ENCODE measurements around the gene ZBTB26. TPM values are rescaled to one million over a fixed set of nuclear protein-coding genes. Genes with fewer than 3 reads are reported as not detected.

The ZBTB26 gene
- total RNA-seq, 1 experiment from 2014 or later, result 7.8 TPM

DNA sequence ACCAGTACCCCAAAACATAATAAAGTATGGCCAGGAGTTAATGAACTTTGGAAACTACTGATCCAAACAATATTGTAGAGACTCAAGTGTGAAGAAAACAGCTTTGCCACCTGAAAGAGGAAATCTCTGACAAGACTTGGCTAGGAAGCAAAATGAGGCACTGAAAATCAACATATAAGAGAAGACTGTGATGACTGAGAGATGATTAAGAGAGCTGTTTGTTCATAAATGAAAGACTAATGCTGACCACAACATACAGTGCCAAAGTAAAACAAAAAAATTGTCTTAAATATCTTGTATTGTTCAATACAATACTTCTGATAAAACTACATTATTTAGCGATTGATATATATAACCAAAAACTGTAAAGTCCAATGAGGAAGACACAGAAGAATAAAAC is 33.3 kb downstream of the ZBTB26 start:
- TF ChIP-seq ZNF121 (CRISPR knock-in tag; IDR thresholded peaks at IDR 0.05), result no peak
- TF ChIP-seq, protein P1, sequence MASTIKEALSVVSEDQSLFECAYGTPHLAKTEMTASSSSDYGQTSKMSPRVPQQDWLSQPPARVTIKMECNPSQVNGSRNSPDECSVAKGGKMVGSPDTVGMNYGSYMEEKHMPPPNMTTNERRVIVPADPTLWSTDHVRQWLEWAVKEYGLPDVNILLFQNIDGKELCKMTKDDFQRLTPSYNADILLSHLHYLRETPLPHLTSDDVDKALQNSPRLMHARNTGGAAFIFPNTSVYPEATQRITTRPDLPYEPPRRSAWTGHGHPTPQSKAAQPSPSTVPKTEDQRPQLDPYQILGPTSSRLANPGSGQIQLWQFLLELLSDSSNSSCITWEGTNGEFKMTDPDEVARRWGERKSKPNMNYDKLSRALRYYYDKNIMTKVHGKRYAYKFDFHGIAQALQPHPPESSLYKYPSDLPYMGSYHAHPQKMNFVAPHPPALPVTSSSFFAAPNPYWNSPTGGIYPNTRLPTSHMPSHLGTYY (CRISPR knock-in tag; IDR thresholded peaks at IDR 0.05), result no peak
- no peak for TF ChIP-seq ZNF396 (CRISPR knock-in tag; IDR thresholded peaks at IDR 0.05; ENCODE audit: borderline replicate concordance)
- ChIA-PET POLR2A (no interaction called here), CTCF (no interaction called here)
- no peak for DNase-seq (ENCODE audit: low spot score)
- peaks cover 24% of the 10 kb centered on the region for H3K36me3 Mint-ChIP-seq
- no peak for ATAC-seq
- H3K27me3 Mint-ChIP-seq (ENCODE audit: low read depth), result no peaks in the 10 kb centered on the region
- H3K27ac Mint-ChIP-seq, result no peak overlapping the region
- H3K4me3 Mint-ChIP-seq, result no peak overlapping the region
- H3K9me3 Mint-ChIP-seq, result no peaks in the 10 kb centered on the region
- no peaks in the 10 kb centered on the region for H3K4me1 Mint-ChIP-seq

DNA sequence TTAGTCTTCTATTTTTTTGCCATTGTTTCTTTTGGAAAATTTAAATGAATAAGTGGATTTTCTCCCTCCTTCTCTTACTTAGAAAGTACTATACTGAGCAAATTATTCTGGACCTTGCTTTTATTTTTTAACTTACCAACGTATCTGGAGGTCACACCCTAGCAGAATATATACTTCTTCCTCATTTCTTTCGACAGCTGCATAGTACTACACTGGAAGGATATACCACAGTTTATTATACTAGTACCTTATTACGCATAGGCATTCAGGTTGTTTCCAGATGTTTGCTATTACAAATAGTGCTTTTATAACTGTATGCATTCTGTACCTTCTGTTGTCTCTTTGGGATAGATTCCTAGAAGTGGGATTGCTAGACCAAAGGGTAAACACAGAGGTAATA is 42.8 kb downstream of the ZBTB26 start:
- Mint-ChIP-seq H3K4me3 (no peak overlapping the region), H3K4me1 (no peaks in the 10 kb centered on the region), H3K27ac (no peak overlapping the region), H3K36me3 (peaks cover 48% of the 10 kb centered on the region), H3K9me3 (no peaks in the 10 kb centered on the region), H3K27me3 (ENCODE audit: low read depth) (no peaks in the 10 kb centered on the region)
- ATAC-seq (no peak), DNase-seq (ENCODE audit: low spot score) (no peak)
- TF ChIP-seq, protein P2, sequence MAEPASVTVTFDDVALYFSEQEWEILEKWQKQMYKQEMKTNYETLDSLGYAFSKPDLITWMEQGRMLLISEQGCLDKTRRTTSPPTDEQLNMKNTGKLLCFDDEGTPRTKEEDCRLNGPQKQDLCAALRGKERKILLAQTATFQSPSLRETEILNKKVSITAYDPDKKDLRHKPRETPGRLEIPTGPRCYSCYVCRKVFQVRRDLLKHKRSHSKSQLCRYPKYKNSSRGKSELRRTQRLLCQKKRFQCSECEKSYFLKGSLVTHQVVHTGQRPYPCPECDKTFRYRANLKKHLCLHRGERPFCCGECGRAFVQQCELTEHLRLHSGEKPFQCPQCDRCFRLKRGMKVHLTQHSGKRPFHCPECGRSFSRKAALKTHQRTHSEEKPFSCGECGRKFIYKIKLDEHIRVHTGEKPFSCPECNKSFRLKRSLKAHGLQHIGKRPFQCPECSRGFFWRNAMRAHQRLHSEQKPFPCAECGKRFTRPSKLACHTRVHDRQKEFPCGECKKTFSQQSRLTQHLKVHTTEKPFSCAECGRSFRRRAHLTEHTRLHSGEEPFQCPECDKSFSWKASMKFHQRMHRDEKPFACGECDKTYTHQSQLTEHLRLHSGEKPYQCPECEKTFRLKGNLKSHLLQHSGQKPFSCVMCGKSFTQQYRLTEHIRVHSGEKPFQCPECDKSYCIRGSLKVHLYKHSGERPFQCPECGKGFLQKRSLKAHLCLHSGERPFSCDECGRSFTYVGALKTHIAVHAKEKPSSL (CRISPR knock-in tag; conservative IDR thresholded peaks at IDR 0.05), result no peak
- TF ChIP-seq ZNF263 (CRISPR knock-in tag; IDR thresholded peaks at IDR 0.05; ENCODE audit: low read depth) (no peak), ZNF396 (CRISPR knock-in tag; IDR thresholded peaks at IDR 0.05; ENCODE audit: borderline replicate concordance) (no peak), IRF2 (CRISPR knock-in tag; IDR thresholded peaks at IDR 0.05; ENCODE audit: borderline replicate concordance, low read depth) (no peak), NR2C2 (CRISPR knock-in tag; IDR thresholded peaks at IDR 0.05) (no peak), GABPB1 (CRISPR knock-in tag; IDR thresholded peaks at IDR 0.05) (no peak)
- TF ChIP-seq, protein P3, sequence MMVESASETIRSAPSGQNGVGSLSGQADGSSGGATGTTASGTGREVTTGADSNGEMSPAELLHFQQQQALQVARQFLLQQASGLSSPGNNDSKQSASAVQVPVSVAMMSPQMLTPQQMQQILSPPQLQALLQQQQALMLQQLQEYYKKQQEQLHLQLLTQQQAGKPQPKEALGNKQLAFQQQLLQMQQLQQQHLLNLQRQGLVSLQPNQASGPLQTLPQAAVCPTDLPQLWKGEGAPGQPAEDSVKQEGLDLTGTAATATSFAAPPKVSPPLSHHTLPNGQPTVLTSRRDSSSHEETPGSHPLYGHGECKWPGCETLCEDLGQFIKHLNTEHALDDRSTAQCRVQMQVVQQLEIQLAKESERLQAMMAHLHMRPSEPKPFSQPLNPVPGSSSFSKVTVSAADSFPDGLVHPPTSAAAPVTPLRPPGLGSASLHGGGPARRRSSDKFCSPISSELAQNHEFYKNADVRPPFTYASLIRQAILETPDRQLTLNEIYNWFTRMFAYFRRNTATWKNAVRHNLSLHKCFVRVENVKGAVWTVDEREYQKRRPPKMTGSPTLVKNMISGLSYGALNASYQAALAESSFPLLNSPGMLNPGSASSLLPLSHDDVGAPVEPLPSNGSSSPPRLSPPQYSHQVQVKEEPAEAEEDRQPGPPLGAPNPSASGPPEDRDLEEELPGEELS (CRISPR knock-in tag; IDR thresholded peaks at IDR 0.05), result no peak
- TF ChIP-seq, protein P4, sequence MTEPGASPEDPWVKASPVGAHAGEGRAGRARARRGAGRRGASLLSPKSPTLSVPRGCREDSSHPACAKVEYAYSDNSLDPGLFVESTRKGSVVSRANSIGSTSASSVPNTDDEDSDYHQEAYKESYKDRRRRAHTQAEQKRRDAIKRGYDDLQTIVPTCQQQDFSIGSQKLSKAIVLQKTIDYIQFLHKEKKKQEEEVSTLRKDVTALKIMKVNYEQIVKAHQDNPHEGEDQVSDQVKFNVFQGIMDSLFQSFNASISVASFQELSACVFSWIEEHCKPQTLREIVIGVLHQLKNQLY (CRISPR knock-in tag; IDR thresholded peaks at IDR 0.05), result no peak
- TF ChIP-seq, protein P5, sequence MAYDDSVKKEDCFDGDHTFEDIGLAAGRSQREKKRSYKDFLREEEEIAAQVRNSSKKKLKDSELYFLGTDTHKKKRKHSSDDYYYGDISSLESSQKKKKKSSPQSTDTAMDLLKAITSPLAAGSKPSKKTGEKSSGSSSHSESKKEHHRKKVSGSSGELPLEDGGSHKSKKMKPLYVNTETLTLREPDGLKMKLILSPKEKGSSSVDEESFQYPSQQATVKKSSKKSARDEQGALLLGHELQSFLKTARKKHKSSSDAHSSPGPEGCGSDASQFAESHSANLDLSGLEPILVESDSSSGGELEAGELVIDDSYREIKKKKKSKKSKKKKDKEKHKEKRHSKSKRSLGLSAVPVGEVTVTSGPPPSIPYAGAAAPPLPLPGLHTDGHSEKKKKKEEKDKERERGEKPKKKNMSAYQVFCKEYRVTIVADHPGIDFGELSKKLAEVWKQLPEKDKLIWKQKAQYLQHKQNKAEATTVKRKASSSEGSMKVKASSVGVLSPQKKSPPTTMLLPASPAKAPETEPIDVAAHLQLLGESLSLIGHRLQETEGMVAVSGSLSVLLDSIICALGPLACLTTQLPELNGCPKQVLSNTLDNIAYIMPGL (CRISPR knock-in tag; IDR thresholded peaks at IDR 0.05), result no peak
- CTCF ChIA-PET, result no interaction called here
- POLR2A ChIA-PET, result no interaction called here

DNA sequence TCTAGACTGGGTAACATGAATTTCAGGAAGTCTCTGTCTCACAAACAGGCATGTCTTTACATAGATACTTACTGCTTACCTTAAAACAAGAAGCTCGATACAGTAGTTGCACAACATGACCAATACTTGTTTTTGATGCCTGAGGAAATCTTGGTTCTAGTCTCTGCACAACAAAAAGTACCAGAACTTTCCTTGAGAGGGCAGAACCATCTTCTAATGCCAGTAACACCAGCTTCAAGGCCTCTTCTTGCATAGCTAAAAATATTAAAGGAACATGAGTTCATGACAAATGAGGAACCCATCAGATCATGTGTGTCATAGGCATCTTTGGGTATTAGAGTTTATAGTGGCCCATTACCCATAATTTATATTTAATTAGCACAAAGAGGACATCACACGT is 48.2 kb downstream of the ZBTB26 start:
- CTCF ChIA-PET, result no interaction called here
- Mint-ChIP-seq H3K27me3 (ENCODE audit: low read depth) (no peaks in the 10 kb centered on the region), H3K9me3 (no peaks in the 10 kb centered on the region), H3K4me3 (no peak overlapping the region), H3K36me3 (peaks cover 45% of the 10 kb centered on the region), H3K27ac (no peak overlapping the region), H3K4me1 (no peaks in the 10 kb centered on the region)
- DNase-seq (ENCODE audit: low spot score) (no peak), ATAC-seq (no peak)
- POLR2A ChIA-PET, result no interaction called here
- TF ChIP-seq, protein P6, sequence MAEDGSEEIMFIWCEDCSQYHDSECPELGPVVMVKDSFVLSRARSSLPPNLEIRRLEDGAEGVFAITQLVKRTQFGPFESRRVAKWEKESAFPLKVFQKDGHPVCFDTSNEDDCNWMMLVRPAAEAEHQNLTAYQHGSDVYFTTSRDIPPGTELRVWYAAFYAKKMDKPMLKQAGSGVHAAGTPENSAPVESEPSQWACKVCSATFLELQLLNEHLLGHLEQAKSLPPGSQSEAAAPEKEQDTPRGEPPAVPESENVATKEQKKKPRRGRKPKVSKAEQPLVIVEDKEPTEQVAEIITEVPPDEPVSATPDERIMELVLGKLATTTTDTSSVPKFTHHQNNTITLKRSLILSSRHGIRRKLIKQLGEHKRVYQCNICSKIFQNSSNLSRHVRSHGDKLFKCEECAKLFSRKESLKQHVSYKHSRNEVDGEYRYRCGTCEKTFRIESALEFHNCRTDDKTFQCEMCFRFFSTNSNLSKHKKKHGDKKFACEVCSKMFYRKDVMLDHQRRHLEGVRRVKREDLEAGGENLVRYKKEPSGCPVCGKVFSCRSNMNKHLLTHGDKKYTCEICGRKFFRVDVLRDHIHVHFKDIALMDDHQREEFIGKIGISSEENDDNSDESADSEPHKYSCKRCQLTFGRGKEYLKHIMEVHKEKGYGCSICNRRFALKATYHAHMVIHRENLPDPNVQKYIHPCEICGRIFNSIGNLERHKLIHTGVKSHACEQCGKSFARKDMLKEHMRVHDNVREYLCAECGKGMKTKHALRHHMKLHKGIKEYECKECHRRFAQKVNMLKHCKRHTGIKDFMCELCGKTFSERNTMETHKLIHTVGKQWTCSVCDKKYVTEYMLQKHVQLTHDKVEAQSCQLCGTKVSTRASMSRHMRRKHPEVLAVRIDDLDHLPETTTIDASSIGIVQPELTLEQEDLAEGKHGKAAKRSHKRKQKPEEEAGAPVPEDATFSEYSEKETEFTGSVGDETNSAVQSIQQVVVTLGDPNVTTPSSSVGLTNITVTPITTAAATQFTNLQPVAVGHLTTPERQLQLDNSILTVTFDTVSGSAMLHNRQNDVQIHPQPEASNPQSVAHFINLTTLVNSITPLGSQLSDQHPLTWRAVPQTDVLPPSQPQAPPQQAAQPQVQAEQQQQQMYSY (CRISPR knock-in tag; IDR thresholded peaks at IDR 0.05), result no peak
- no peak for TF ChIP-seq ZNF317 (CRISPR knock-in tag; IDR thresholded peaks at IDR 0.05; ENCODE audit: borderline replicate concordance, low read depth)
- no peak for TF ChIP-seq ZNF263 (CRISPR knock-in tag; IDR thresholded peaks at IDR 0.05; ENCODE audit: low read depth)
- no peak for TF ChIP-seq MXD4 (CRISPR knock-in tag; IDR thresholded peaks at IDR 0.05; ENCODE audit: borderline replicate concordance)
- no peak for TF ChIP-seq ATF1 (CRISPR knock-in tag; IDR thresholded peaks at IDR 0.05)
- no peak for TF ChIP-seq CREB1 (CRISPR knock-in tag; IDR thresholded peaks at IDR 0.05)
- TF ChIP-seq ZNF138 (CRISPR knock-in tag; conservative IDR thresholded peaks at IDR 0.05), result no peak
- TF ChIP-seq, protein P7, sequence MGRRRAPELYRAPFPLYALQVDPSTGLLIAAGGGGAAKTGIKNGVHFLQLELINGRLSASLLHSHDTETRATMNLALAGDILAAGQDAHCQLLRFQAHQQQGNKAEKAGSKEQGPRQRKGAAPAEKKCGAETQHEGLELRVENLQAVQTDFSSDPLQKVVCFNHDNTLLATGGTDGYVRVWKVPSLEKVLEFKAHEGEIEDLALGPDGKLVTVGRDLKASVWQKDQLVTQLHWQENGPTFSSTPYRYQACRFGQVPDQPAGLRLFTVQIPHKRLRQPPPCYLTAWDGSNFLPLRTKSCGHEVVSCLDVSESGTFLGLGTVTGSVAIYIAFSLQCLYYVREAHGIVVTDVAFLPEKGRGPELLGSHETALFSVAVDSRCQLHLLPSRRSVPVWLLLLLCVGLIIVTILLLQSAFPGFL (CRISPR knock-in tag; IDR thresholded peaks at IDR 0.05; ENCODE audit: borderline replicate concordance), result no peak

All from WTC11 (cell line).